Activated CD8-positive, alpha-beta T cell treated with anti-CD3 and anti-CD28 coated beads, Interleukin-2, amount 10 ng/mL, durations not matched to agents 7 days and 5 days (primary cell): ENCODE measurements around the gene CADM2. TPM values are rescaled to one million over a fixed set of nuclear protein-coding genes. Genes with fewer than 3 reads are reported as not detected.

Experiments
- ATAC-seq: fragments of 150-1000 bp; cut with Tn5 transposase; one replicate; pipeline ENCODE4 v1.10.0; 2021; ENCODE audit warnings: moderate library complexity
- CTCF ChIA-PET: fragments of 350-600 bp; sonication (Branson Sonifier 250); formaldehyde crosslinking; loops from one replicate; lab custom pipeline; 2021; ENCODE audit warnings: antibody characterized with exemption; lab: Charles Lee
- POLR2A ChIA-PET: fragments of 350-600 bp; sonication (Branson Sonifier 250); formaldehyde crosslinking; loops from one replicate; lab custom pipeline; 2021; ENCODE audit warnings: antibody characterized with exemption; lab: Charles Lee
- DNase-seq: peaks from one replicate; pipeline ENCODE4 v3.0.0-alpha.2; 2020
- H3K27ac Mint-ChIP-seq: one replicate; pipeline ENCODE4 v1.8.0; 2021; ENCODE audit warnings: mild to moderate bottlenecking, mixed read lengths
- H3K27me3 Mint-ChIP-seq: one replicate; pipeline ENCODE4 v1.8.0; 2021; ENCODE audit warnings: low read depth, mixed read lengths
- H3K36me3 Mint-ChIP-seq: one replicate; pipeline ENCODE4 v1.8.0; 2021; ENCODE audit warnings: low read depth, mixed read lengths
- H3K4me1 Mint-ChIP-seq: one replicate; pipeline ENCODE4 v1.8.0; 2021; ENCODE audit warnings: low read depth, mixed read lengths
- H3K4me3 Mint-ChIP-seq: one replicate; pipeline ENCODE4 v1.8.0; 2021; ENCODE audit warnings: mild to moderate bottlenecking, mixed read lengths
- H3K9me3 Mint-ChIP-seq: one replicate; pipeline ENCODE4 v1.8.0; 2022; ENCODE audit warnings: mixed read lengths; ENCODE audit not compliant: insufficient read depth
- total RNA-seq, 2 experiments: library from RNA; stranded (reverse); gene quantifications; one replicate each; pipeline ENCODE4 v1.2.3, GENCODE V29; 2021

CADM2 gene
- total RNA-seq, 2 experiments from 2014 or later = 0.21 to 0.29 TPM

GRCh38 chr3:85251766-85252165 is 293.0 kb downstream of the CADM2 start:
- Mint-ChIP-seq H3K4me3 (no peak overlapping the region), H3K4me1 (no peaks in the 10 kb centered on the region), H3K9me3 (no peaks in the 10 kb centered on the region), H3K36me3 (no peaks in the 10 kb centered on the region), H3K27me3 (no peaks in the 10 kb centered on the region), H3K27ac (no peak overlapping the region)
- ChIA-PET CTCF (no interaction called here), POLR2A (no interaction called here)
- DNase-seq (no peak), ATAC-seq (no peak)

- H3K27ac Mint-ChIP-seq = no peak overlapping the region
- CTCF ChIA-PET = no interaction called here
These were observed 293.9 kb downstream of the CADM2 start for GRCh38 chr3:85252686-85253085.

GRCh38 chr3:85254738-85255137 is 295.9 kb downstream of the CADM2 start:
- H3K36me3 Mint-ChIP-seq = no peaks in the 10 kb centered on the region
- no peaks in the 10 kb centered on the region for H3K27me3 Mint-ChIP-seq
- DNase-seq = no peak
- H3K4me1 Mint-ChIP-seq = no peaks in the 10 kb centered on the region
- no peak for ATAC-seq
- no peak overlapping the region for H3K4me3 Mint-ChIP-seq
- H3K27ac Mint-ChIP-seq = no peak overlapping the region
- POLR2A ChIA-PET = no interaction called here
- CTCF ChIA-PET = no interaction called here
- H3K9me3 Mint-ChIP-seq = no peaks in the 10 kb centered on the region

More at GRCh38 chr3:85252686-85253085, 293.9 kb downstream of the CADM2 start:
- Mint-ChIP-seq H3K4me1 (no peaks in the 10 kb centered on the region), H3K27me3 (no peaks in the 10 kb centered on the region), H3K36me3 (no peaks in the 10 kb centered on the region), H3K4me3 (no peak overlapping the region), H3K9me3 (no peaks in the 10 kb centered on the region)
- ATAC-seq (no peak), DNase-seq (no peak)
- POLR2A ChIA-PET = no interaction called here

GRCh38 chr3:85255949-85256348 is 297.2 kb downstream of the CADM2 start:
- ChIA-PET CTCF (no interaction called here), POLR2A (no interaction called here)
- H3K4me3 Mint-ChIP-seq = no peak overlapping the region

GRCh38 chr3:85258326-85258725 is 299.5 kb downstream of the CADM2 start:
- CTCF ChIA-PET = no interaction called here
- no peak overlapping the region for H3K27ac Mint-ChIP-seq
- ATAC-seq = no peak

More at GRCh38 chr3:85255949-85256348, 297.2 kb downstream of the CADM2 start:
- ATAC-seq = no peak
- no peaks in the 10 kb centered on the region for H3K36me3 Mint-ChIP-seq
- H3K9me3 Mint-ChIP-seq = no peaks in the 10 kb centered on the region
- no peak for DNase-seq
- no peaks in the 10 kb centered on the region for H3K4me1 Mint-ChIP-seq
- H3K27me3 Mint-ChIP-seq = no peaks in the 10 kb centered on the region
- no peak overlapping the region for H3K27ac Mint-ChIP-seq

GRCh38 chr3:85258819-85259218 is 300.0 kb downstream of the CADM2 start:
- ATAC-seq (no peak), DNase-seq (no peak)
- no peak overlapping the region for H3K27ac Mint-ChIP-seq
- POLR2A ChIA-PET = no interaction called here
- no peaks in the 10 kb centered on the region for H3K4me1 Mint-ChIP-seq
- no peak overlapping the region for H3K4me3 Mint-ChIP-seq
- CTCF ChIA-PET = no interaction called here
- no peaks in the 10 kb centered on the region for H3K36me3 Mint-ChIP-seq
- no peaks in the 10 kb centered on the region for H3K9me3 Mint-ChIP-seq
- no peaks in the 10 kb centered on the region for H3K27me3 Mint-ChIP-seq

More at GRCh38 chr3:85258326-85258725, 299.5 kb downstream of the CADM2 start:
- no peaks in the 10 kb centered on the region for H3K27me3 Mint-ChIP-seq
- no peaks in the 10 kb centered on the region for H3K4me1 Mint-ChIP-seq
- DNase-seq = no peak
- POLR2A ChIA-PET = no interaction called here
- H3K9me3 Mint-ChIP-seq = no peaks in the 10 kb centered on the region
- no peaks in the 10 kb centered on the region for H3K36me3 Mint-ChIP-seq
- no peak overlapping the region for H3K4me3 Mint-ChIP-seq

- H3K4me1 Mint-ChIP-seq = no peaks in the 10 kb centered on the region
- H3K4me3 Mint-ChIP-seq = no peak overlapping the region
- H3K27me3 Mint-ChIP-seq = no peaks in the 10 kb centered on the region
- no peaks in the 10 kb centered on the region for H3K36me3 Mint-ChIP-seq
- no peaks in the 10 kb centered on the region for H3K9me3 Mint-ChIP-seq
- DNase-seq = no peak
- H3K27ac Mint-ChIP-seq = no peak overlapping the region
- no peak for ATAC-seq
- POLR2A ChIA-PET = no interaction called here
- CTCF ChIA-PET = no interaction called here
These were observed 301.0 kb downstream of the CADM2 start for GRCh38 chr3:85259748-85260147.

- Mint-ChIP-seq H3K27me3 (no peaks in the 10 kb centered on the region), H3K4me3 (no peak overlapping the region), H3K36me3 (no peaks in the 10 kb centered on the region), H3K9me3 (peaks cover 4% of the 10 kb centered on the region), H3K27ac (no peak overlapping the region), H3K4me1 (no peaks in the 10 kb centered on the region)
- ATAC-seq (no peak), DNase-seq (no peak)
- ChIA-PET POLR2A (no interaction called here), CTCF (no interaction called here)
These were observed 305.6 kb downstream of the CADM2 start for GRCh38 chr3:85264381-85264780.

- ATAC-seq = no peak
- ChIA-PET POLR2A (no interaction called here), CTCF (no interaction called here)
- H3K27ac Mint-ChIP-seq = no peak overlapping the region
- DNase-seq = no peak
- H3K36me3 Mint-ChIP-seq = no peaks in the 10 kb centered on the region
- H3K4me3 Mint-ChIP-seq = no peak overlapping the region
- peaks cover 6% of the 10 kb centered on the region for H3K9me3 Mint-ChIP-seq
- H3K27me3 Mint-ChIP-seq = no peaks in the 10 kb centered on the region
- H3K4me1 Mint-ChIP-seq = no peaks in the 10 kb centered on the region
These were observed 311.7 kb downstream of the CADM2 start for GRCh38 chr3:85270488-85270887.

GRCh38 chr3:85271911-85272310 is 313.1 kb downstream of the CADM2 start:
- H3K36me3 Mint-ChIP-seq = no peaks in the 10 kb centered on the region
- H3K4me3 Mint-ChIP-seq = no peak overlapping the region
- no peaks in the 10 kb centered on the region for H3K27me3 Mint-ChIP-seq
- no peak for DNase-seq
- no peaks in the 10 kb centered on the region for H3K4me1 Mint-ChIP-seq
- CTCF ChIA-PET = no interaction called here
- H3K27ac Mint-ChIP-seq = no peak overlapping the region
- peaks cover 3% of the 10 kb centered on the region for H3K9me3 Mint-ChIP-seq
- ATAC-seq = no peak
- POLR2A ChIA-PET = no interaction called here

GRCh38 chr3:85288257-85288656 is 329.5 kb downstream of the CADM2 start:
- POLR2A ChIA-PET = no interaction called here
- no peak overlapping the region for H3K27ac Mint-ChIP-seq
- no peaks in the 10 kb centered on the region for H3K27me3 Mint-ChIP-seq
- DNase-seq (no peak), ATAC-seq (no peak)
- no peaks in the 10 kb centered on the region for H3K4me1 Mint-ChIP-seq
- H3K9me3 Mint-ChIP-seq = no peaks in the 10 kb centered on the region
- H3K36me3 Mint-ChIP-seq = no peaks in the 10 kb centered on the region
- CTCF ChIA-PET = no interaction called here
- no peak overlapping the region for H3K4me3 Mint-ChIP-seq

GRCh38 chr3:85297291-85297690 is 338.5 kb downstream of the CADM2 start:
- Mint-ChIP-seq H3K4me1 (no peaks in the 10 kb centered on the region), H3K9me3 (peaks cover 4% of the 10 kb centered on the region), H3K36me3 (no peaks in the 10 kb centered on the region), H3K27me3 (no peaks in the 10 kb centered on the region), H3K27ac (no peak overlapping the region), H3K4me3 (no peak overlapping the region)
- ATAC-seq (no peak), DNase-seq (no peak)
- ChIA-PET CTCF (no interaction called here), POLR2A (no interaction called here)

- Mint-ChIP-seq H3K4me3 (no peak overlapping the region), H3K27ac (no peak overlapping the region), H3K27me3 (no peaks in the 10 kb centered on the region), H3K36me3 (no peaks in the 10 kb centered on the region), H3K4me1 (no peaks in the 10 kb centered on the region), H3K9me3 (peaks cover 4% of the 10 kb centered on the region)
- CTCF ChIA-PET = no interaction called here
- ATAC-seq (no peak), DNase-seq (no peak)
- POLR2A ChIA-PET = no interaction called here
These were observed 339.2 kb downstream of the CADM2 start for GRCh38 chr3:85298032-85298431.
